H9 (cell line): Measurements from ENCODE around the gene ZFP62. TPM values are rescaled to one million over a fixed set of nuclear protein-coding genes. Genes with fewer than 3 reads are reported as not detected.

Source experiments
- DNase-seq: peaks from one replicate; pipeline ENCODE4 v3.0.0-alpha.2; 2017
- H2AFZ ChIP-seq: one replicate; pipeline ENCODE4 v1.6.1; 2013; ENCODE audit warnings: mild to moderate bottlenecking, low read length, control low read depth, moderate library complexity
- H2AK5ac ChIP-seq: 2 replicates; pipeline ENCODE4 v1.6.1; 2013; ENCODE audit warnings: low read length, control low read depth, mixed read lengths; ENCODE audit not compliant: insufficient read length
- H2BK120ac ChIP-seq: one replicate; pipeline ENCODE4 v1.6.1; 2013; ENCODE audit warnings: low read depth, mild to moderate bottlenecking, low read length, control low read depth, inconsistent platforms; ENCODE audit not compliant: poor library complexity, severe bottlenecking
- H2BK12ac ChIP-seq: 2 replicates; pipeline ENCODE4 v1.6.1; 2013; ENCODE audit warnings: low read length, control low read depth, mixed read lengths, low read depth; ENCODE audit not compliant: insufficient read length
- H2BK15ac ChIP-seq: 2 replicates; pipeline ENCODE4 v1.6.1; 2013; ENCODE audit warnings: low read depth, low read length, control low read depth
- H2BK20ac ChIP-seq: one replicate; pipeline ENCODE4 v1.6.1; 2013; ENCODE audit warnings: low read depth, mild to moderate bottlenecking, low read length, control low read depth, inconsistent platforms; ENCODE audit not compliant: poor library complexity, severe bottlenecking
- H2BK5ac ChIP-seq: 2 replicates; pipeline ENCODE4 v1.6.1; 2013; ENCODE audit warnings: low read length, control low read depth, mixed read lengths; ENCODE audit not compliant: insufficient read length
- H3K14ac ChIP-seq: 2 replicates; pipeline ENCODE4 v1.6.1; 2013; ENCODE audit warnings: low read length, control low read depth; ENCODE audit not compliant: insufficient read depth
- H3K18ac ChIP-seq: 2 replicates; pipeline ENCODE4 v1.6.1; 2013; ENCODE audit warnings: low read depth, mild to moderate bottlenecking, mixed read lengths, low read length, control low read depth; ENCODE audit not compliant: insufficient read length
- H3K23ac ChIP-seq: 2 replicates; pipeline ENCODE4 v1.6.1; 2013; ENCODE audit warnings: low read length, control low read depth, mixed read lengths, low read depth; ENCODE audit not compliant: insufficient read length
- H3K23me2 ChIP-seq: 2 replicates; pipeline ENCODE4 v1.6.1; 2013; ENCODE audit warnings: low read depth, mild to moderate bottlenecking, mixed read lengths, low read length, control low read depth; ENCODE audit not compliant: insufficient read length, poor library complexity, severe bottlenecking
- H3K27ac ChIP-seq: 2 replicates; pipeline ENCODE4 v1.5.1; 2013; ENCODE audit warnings: low read length, control low read depth, mixed read lengths, low read depth; ENCODE audit not compliant: insufficient read length
- H3K27me3 ChIP-seq: 2 replicates; pipeline ENCODE4 v1.6.1; 2013; ENCODE audit warnings: low read length, control low read depth, inconsistent platforms; ENCODE audit not compliant: insufficient read depth
- H3K4ac ChIP-seq: 2 replicates; pipeline ENCODE4 v1.6.1; 2013; ENCODE audit warnings: low read depth, mild to moderate bottlenecking, control low read depth, inconsistent platforms, low read length, moderate library complexity
- H3K4me1 ChIP-seq: 2 replicates; pipeline ENCODE4 v1.6.1; 2013; ENCODE audit warnings: low read length, control low read depth, inconsistent platforms; ENCODE audit not compliant: insufficient read depth
- H3K4me2 ChIP-seq: 2 replicates; pipeline ENCODE4 v1.6.1; 2013; ENCODE audit warnings: low read length, control low read depth, mixed read lengths; ENCODE audit not compliant: insufficient read length, insufficient read depth
- H3K56ac ChIP-seq: 2 replicates; pipeline ENCODE4 v1.6.1; 2013; ENCODE audit warnings: low read depth, mild to moderate bottlenecking, mixed read lengths, low read length, control low read depth; ENCODE audit not compliant: insufficient read length
- H3K79me1 ChIP-seq: 2 replicates; pipeline ENCODE4 v1.6.1; 2013; ENCODE audit warnings: low read depth, mild to moderate bottlenecking, moderate library complexity, low read length, control low read depth, inconsistent platforms; ENCODE audit not compliant: insufficient read depth, poor library complexity, severe bottlenecking
- H3K79me2 ChIP-seq: 2 replicates; pipeline ENCODE4 v1.6.1; 2013; ENCODE audit warnings: low read length, control low read depth, inconsistent platforms; ENCODE audit not compliant: insufficient read depth
- H3K9ac ChIP-seq: 2 replicates; pipeline ENCODE4 v1.6.1; 2013; ENCODE audit warnings: low read length, control low read depth, mixed read lengths; ENCODE audit not compliant: insufficient read length; ENCODE audit errors: extremely low read depth
- H3K9me3 ChIP-seq: one replicate; pipeline ENCODE4 v1.6.1; 2013; ENCODE audit warnings: low read depth, low read length, inconsistent platforms; ENCODE audit not compliant: control insufficient read depth
- H3T11ph ChIP-seq: one replicate; pipeline ENCODE4 v1.6.1; 2013; ENCODE audit warnings: mild to moderate bottlenecking, low read length, control low read depth, inconsistent platforms
- H4K20me1 ChIP-seq: one replicate; pipeline ENCODE4 v1.6.1; 2013; ENCODE audit not compliant: control insufficient read depth, insufficient read length, insufficient read depth
- H4K5ac ChIP-seq: 2 replicates; pipeline ENCODE4 v1.6.1; 2013; ENCODE audit warnings: low read depth, mild to moderate bottlenecking, mixed read lengths, low read length, control low read depth; ENCODE audit not compliant: insufficient read length
- H4K8ac ChIP-seq: replicated peaks from 2 replicates; pipeline ENCODE4 v1.6.1; 2013; ENCODE audit warnings: low read length, control low read depth, mixed read lengths, low read depth; ENCODE audit not compliant: insufficient read length
- H4K91ac ChIP-seq: 2 replicates; pipeline ENCODE4 v1.6.1; 2013; ENCODE audit warnings: low read depth, mild to moderate bottlenecking, moderate library complexity, mixed read lengths, low read length, control low read depth; ENCODE audit not compliant: insufficient read length
- H3K27ac Mint-ChIP-seq, 3 experiments: 2 replicates in 2 of 3; 3 replicates in 1 of 3; pipeline ENCODE4 v1.8.0; 2020 to 2021; ENCODE audit warnings: mixed read lengths in 3 of 3, mild to moderate bottlenecking in 1 of 3, moderate library complexity in 1 of 3
- H3K27me3 Mint-ChIP-seq: 2 replicates; pipeline ENCODE4 v1.8.0; 2021; ENCODE audit warnings: low read depth, mild to moderate bottlenecking, moderate library complexity, mixed read lengths
- H3K36me3 Mint-ChIP-seq, 3 experiments: 2 replicates in 2 of 3; 3 replicates in 1 of 3; pipeline ENCODE4 v1.8.0; 2020 to 2021; ENCODE audit warnings: low read depth in 3 of 3, mixed read lengths in 3 of 3; ENCODE audit not compliant: insufficient read depth in 1 of 3
- H3K4me1 Mint-ChIP-seq, 2 experiments: 2 replicates each; pipeline ENCODE4 v1.8.0; 2020; ENCODE audit warnings: mixed read lengths in 2 of 2
- H3K4me3 Mint-ChIP-seq, 2 experiments: 2 replicates in 1 of 2; 3 replicates in 1 of 2; pipeline ENCODE4 v1.8.0; 2020 to 2021; ENCODE audit warnings: mild to moderate bottlenecking in 2 of 2, mixed read lengths in 2 of 2, moderate library complexity in 1 of 2
- H3K9me3 Mint-ChIP-seq, 2 experiments: 2 replicates in 1 of 2; 3 replicates in 1 of 2; pipeline ENCODE4 v1.8.0; 2020; ENCODE audit warnings: mild to moderate bottlenecking in 2 of 2, mixed read lengths in 2 of 2, moderate library complexity in 1 of 2
- WGBS: extraction: QIAGEN DNeasy Blood & Tissue Kit; methylation state at CpG from one replicate; pipeline ENCODE4 v1.1.7; 2013; ENCODE audit warnings: missing lambda C conversion rate, low lambda C conversion rate, mixed read lengths; ENCODE audit not compliant: insufficient read length; ENCODE audit errors: extremely low coverage; 5-methylcytosine and 5-hydroxymethylcytosine counted together
- total RNA-seq: library from RNA; stranded (reverse); gene quantifications from 2 replicates; pipeline ENCODE4 v1.2.1, GENCODE V29; 2021
- TF ChIP-seq, protein P1 (sequence below): fragments of 200-600 bp; sonication (generic); conservative IDR thresholded peaks from 3 replicates; pipeline ENCODE4 v1.8.0; 2021; ENCODE audit warnings: antibody characterized with exemption, mild to moderate bottlenecking

ZFP62 gene
- total RNA-seq, 1 experiment from 2014 or later: 16.2 TPM

DNA sequence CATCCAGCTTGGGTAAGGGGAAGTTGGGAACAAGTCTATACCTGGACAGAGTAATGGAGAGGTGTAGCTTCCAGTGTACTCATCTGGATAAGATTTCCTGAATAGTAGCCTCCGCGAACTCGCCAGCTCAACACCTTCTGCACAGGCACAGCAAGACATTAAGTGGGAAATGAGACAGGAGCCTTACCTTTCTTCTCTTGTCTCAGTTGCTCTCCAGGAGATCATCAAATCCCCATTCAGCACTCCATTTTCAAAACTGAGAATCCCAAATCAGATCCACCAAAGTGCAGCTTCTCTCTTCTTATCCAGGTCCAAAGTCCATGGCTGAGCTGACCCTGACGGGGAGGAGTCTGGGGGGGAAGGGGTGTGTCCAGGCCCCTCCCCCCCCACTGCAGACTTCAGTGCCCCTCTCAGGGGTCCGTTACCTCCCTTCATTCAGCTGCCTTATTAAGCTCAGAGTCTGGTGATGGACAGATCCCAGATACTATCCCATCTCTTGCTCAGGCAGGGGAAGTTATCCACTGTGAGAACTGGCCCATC lies 52.5 kb downstream of the ZFP62 start:
- Histone ChIP-seq H3K23me2 (peaks cover 15% of the 10 kb centered on the region), H3K23ac (no peak overlapping the region), H4K20me1 (no peaks in the 10 kb centered on the region), H3K4me1 (peaks cover 11% of the 10 kb centered on the region), H3K4ac (no peak overlapping the region), H3K79me2 (no peaks in the 10 kb centered on the region; the same call in 1 of the 2 replicates), H3K27me3 (no peaks in the 10 kb centered on the region), H4K5ac (no peak overlapping the region), H3K4me2 (peak overlapping the region; percentile 81), H2BK12ac (no peak overlapping the region), H3K18ac (no peak overlapping the region), H2BK5ac (no peak overlapping the region), H3K56ac (no peak overlapping the region), H3K79me1 (no peaks in the 10 kb centered on the region), H3K27ac (no peak overlapping the region), H2BK20ac (no peak overlapping the region), H3K9me3 (no peaks in the 10 kb centered on the region), H2AFZ (no peak overlapping the region), H4K8ac (no peak overlapping the region), H3T11ph (no peak overlapping the region), H2BK120ac (no peak overlapping the region), H3K14ac (no peak overlapping the region), H3K9ac (no peak overlapping the region), H4K91ac (no peak overlapping the region), H2AK5ac (no peak overlapping the region), H2BK15ac (no peak overlapping the region)
- no peaks in the 10 kb centered on the region for H3K27me3 Mint-ChIP-seq
- whole genome bisulfite sequencing: no CpG with 5 or more reads among the region's 5 CpGs
- peak overlapping the region; percentile 35 to 84 for H3K4me3 Mint-ChIP-seq
- DNase-seq: no peak
- peak overlapping the region in 1 of 3 experiments; percentile 37; a peak in 1 of 7 replicates for H3K27ac Mint-ChIP-seq
- H3K36me3 Mint-ChIP-seq: peaks cover 2 to 34% (median 19%) of the 10 kb centered on the region in 3 experiments; a peak in 6 of 7 replicates
- H3K4me1 Mint-ChIP-seq: peaks cover 51 to 63% of the 10 kb centered on the region in 2 experiments
- no peaks in the 10 kb centered on the region; a peak in 2 of 5 replicates for H3K9me3 Mint-ChIP-seq
- TF ChIP-seq, protein P1, sequence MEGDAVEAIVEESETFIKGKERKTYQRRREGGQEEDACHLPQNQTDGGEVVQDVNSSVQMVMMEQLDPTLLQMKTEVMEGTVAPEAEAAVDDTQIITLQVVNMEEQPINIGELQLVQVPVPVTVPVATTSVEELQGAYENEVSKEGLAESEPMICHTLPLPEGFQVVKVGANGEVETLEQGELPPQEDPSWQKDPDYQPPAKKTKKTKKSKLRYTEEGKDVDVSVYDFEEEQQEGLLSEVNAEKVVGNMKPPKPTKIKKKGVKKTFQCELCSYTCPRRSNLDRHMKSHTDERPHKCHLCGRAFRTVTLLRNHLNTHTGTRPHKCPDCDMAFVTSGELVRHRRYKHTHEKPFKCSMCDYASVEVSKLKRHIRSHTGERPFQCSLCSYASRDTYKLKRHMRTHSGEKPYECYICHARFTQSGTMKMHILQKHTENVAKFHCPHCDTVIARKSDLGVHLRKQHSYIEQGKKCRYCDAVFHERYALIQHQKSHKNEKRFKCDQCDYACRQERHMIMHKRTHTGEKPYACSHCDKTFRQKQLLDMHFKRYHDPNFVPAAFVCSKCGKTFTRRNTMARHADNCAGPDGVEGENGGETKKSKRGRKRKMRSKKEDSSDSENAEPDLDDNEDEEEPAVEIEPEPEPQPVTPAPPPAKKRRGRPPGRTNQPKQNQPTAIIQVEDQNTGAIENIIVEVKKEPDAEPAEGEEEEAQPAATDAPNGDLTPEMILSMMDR: no peak
